Measurements from ENCODE around the gene C16orf87. TPM values are rescaled to one million over a fixed set of nuclear protein-coding genes. Genes with fewer than 3 reads are reported as not detected.

The C16orf87 gene
- polyA plus RNA-seq, 1 donor from 2014 or later, result 27.5 TPM

DNA sequence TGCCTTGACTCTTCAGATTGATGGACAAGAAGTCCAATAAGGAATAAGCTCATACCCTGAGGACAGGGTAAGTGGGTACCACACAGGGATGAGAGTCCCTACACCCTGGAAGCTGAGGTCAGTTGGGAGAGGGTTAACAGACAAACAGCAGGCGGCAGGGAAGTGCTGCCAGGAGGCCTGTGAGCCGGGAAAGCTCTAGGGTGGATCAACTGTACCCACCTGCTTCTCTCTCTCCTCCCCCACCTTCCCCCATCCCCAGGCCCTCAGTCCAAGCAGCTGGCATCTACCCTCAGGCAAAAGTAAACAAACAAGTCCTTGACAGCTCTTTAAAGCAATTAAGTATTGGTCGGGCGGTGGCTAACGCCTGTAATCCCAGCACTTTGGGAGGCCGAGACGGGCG, 62.2 kb downstream of the C16orf87 start:
- Histone ChIP-seq H3K27ac (ENCODE audit: low read length) (no peak overlapping the region), H3K4me3 (ENCODE audit: low read length) (no peak overlapping the region), H3F3A (ENCODE audit: insufficient read depth, low read length, poor library complexity, severe bottlenecking) (no peaks in the 10 kb centered on the region), H3K36me3 (ENCODE audit: insufficient read depth, low read length) (no peaks in the 10 kb centered on the region), H3K9ac (ENCODE audit: low read length) (no peak overlapping the region), H3K9me3 (ENCODE audit: low read length) (no peaks in the 10 kb centered on the region), H3K79me2 (replicated peaks; ENCODE audit: insufficient read depth, low read length) (no peaks in the 10 kb centered on the region), H2AFZ (ENCODE audit: low read depth, low read length) (no peak overlapping the region), H3K27me3 (ENCODE audit: insufficient read depth, low read depth, low read length) (no peaks in the 10 kb centered on the region), H3K4me2 (ENCODE audit: low read length) (no peak overlapping the region), H4K20me1 (ENCODE audit: insufficient read depth) (no peaks in the 10 kb centered on the region), H3K9me2 (ENCODE audit: insufficient read depth, low read length) (no peaks in the 10 kb centered on the region)
- TF ChIP-seq, protein P1, sequence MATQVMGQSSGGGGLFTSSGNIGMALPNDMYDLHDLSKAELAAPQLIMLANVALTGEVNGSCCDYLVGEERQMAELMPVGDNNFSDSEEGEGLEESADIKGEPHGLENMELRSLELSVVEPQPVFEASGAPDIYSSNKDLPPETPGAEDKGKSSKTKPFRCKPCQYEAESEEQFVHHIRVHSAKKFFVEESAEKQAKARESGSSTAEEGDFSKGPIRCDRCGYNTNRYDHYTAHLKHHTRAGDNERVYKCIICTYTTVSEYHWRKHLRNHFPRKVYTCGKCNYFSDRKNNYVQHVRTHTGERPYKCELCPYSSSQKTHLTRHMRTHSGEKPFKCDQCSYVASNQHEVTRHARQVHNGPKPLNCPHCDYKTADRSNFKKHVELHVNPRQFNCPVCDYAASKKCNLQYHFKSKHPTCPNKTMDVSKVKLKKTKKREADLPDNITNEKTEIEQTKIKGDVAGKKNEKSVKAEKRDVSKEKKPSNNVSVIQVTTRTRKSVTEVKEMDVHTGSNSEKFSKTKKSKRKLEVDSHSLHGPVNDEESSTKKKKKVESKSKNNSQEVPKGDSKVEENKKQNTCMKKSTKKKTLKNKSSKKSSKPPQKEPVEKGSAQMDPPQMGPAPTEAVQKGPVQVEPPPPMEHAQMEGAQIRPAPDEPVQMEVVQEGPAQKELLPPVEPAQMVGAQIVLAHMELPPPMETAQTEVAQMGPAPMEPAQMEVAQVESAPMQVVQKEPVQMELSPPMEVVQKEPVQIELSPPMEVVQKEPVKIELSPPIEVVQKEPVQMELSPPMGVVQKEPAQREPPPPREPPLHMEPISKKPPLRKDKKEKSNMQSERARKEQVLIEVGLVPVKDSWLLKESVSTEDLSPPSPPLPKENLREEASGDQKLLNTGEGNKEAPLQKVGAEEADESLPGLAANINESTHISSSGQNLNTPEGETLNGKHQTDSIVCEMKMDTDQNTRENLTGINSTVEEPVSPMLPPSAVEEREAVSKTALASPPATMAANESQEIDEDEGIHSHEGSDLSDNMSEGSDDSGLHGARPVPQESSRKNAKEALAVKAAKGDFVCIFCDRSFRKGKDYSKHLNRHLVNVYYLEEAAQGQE (IDR thresholded peaks at IDR 0.05; ENCODE audit: borderline replicate concordance), result no peak
- TF ChIP-seq SMC3 (conservative IDR thresholded peaks at IDR 0.05; ENCODE audit: poor library complexity) (no peak), MXI1 (conservative IDR thresholded peaks at IDR 0.05; ENCODE audit: poor library complexity, severe bottlenecking) (no peak), RAD21 (conservative IDR thresholded peaks at IDR 0.05) (no peak), POLR2AphosphoS5 (IDR thresholded peaks at IDR 0.05) (no peak), EZH2 (IDR thresholded peaks at IDR 0.05; ENCODE audit: borderline replicate concordance, insufficient read depth, low read length, poor library complexity, severe bottlenecking) (no peak), EP300 (conservative IDR thresholded peaks at IDR 0.05; ENCODE audit: poor library complexity, severe bottlenecking) (no peak), TAF1 (IDR thresholded peaks at IDR 0.05; ENCODE audit: low read depth) (no peak)
- TF ChIP-seq, protein P2, sequence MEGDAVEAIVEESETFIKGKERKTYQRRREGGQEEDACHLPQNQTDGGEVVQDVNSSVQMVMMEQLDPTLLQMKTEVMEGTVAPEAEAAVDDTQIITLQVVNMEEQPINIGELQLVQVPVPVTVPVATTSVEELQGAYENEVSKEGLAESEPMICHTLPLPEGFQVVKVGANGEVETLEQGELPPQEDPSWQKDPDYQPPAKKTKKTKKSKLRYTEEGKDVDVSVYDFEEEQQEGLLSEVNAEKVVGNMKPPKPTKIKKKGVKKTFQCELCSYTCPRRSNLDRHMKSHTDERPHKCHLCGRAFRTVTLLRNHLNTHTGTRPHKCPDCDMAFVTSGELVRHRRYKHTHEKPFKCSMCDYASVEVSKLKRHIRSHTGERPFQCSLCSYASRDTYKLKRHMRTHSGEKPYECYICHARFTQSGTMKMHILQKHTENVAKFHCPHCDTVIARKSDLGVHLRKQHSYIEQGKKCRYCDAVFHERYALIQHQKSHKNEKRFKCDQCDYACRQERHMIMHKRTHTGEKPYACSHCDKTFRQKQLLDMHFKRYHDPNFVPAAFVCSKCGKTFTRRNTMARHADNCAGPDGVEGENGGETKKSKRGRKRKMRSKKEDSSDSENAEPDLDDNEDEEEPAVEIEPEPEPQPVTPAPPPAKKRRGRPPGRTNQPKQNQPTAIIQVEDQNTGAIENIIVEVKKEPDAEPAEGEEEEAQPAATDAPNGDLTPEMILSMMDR (IDR thresholded peaks at IDR 0.05; ENCODE audit: poor library complexity, severe bottlenecking), result no peak

GRCh38 chr16:46765050-46765449, 65.9 kb downstream of the C16orf87 start:
- Histone ChIP-seq H4K20me1 (ENCODE audit: insufficient read depth) (no peaks in the 10 kb centered on the region), H3K79me2 (replicated peaks; ENCODE audit: insufficient read depth, low read length) (no peaks in the 10 kb centered on the region), H3K9me2 (ENCODE audit: insufficient read depth, low read length) (no peaks in the 10 kb centered on the region), H2AFZ (ENCODE audit: low read depth, low read length) (no peak overlapping the region), H3K9me3 (ENCODE audit: low read length) (no peaks in the 10 kb centered on the region), H3K4me3 (ENCODE audit: low read length) (no peak overlapping the region), H3F3A (ENCODE audit: insufficient read depth, low read length, poor library complexity, severe bottlenecking) (no peaks in the 10 kb centered on the region), H3K27ac (ENCODE audit: low read length) (no peak overlapping the region), H3K4me2 (ENCODE audit: low read length) (no peak overlapping the region), H3K27me3 (ENCODE audit: insufficient read depth, low read depth, low read length) (no peaks in the 10 kb centered on the region), H3K9ac (ENCODE audit: low read length) (no peak overlapping the region), H3K36me3 (ENCODE audit: insufficient read depth, low read length) (no peaks in the 10 kb centered on the region)
- TF ChIP-seq, protein P1 (IDR thresholded peaks at IDR 0.05; ENCODE audit: borderline replicate concordance), result no peak
- TF ChIP-seq, protein P2 (IDR thresholded peaks at IDR 0.05; ENCODE audit: poor library complexity, severe bottlenecking), result no peak
- TF ChIP-seq RAD21 (conservative IDR thresholded peaks at IDR 0.05) (no peak), SMC3 (conservative IDR thresholded peaks at IDR 0.05; ENCODE audit: poor library complexity) (no peak), TAF1 (IDR thresholded peaks at IDR 0.05; ENCODE audit: low read depth) (no peak), POLR2AphosphoS5 (IDR thresholded peaks at IDR 0.05) (no peak), EZH2 (IDR thresholded peaks at IDR 0.05; ENCODE audit: borderline replicate concordance, insufficient read depth, low read length, poor library complexity, severe bottlenecking) (no peak), EP300 (conservative IDR thresholded peaks at IDR 0.05; ENCODE audit: poor library complexity, severe bottlenecking) (no peak), MXI1 (conservative IDR thresholded peaks at IDR 0.05; ENCODE audit: poor library complexity, severe bottlenecking) (no peak)

Measured in neural cell (in vitro differentiated cells).